ENCODE data around the gene ASCL5.

The ASCL5 gene

DNA sequence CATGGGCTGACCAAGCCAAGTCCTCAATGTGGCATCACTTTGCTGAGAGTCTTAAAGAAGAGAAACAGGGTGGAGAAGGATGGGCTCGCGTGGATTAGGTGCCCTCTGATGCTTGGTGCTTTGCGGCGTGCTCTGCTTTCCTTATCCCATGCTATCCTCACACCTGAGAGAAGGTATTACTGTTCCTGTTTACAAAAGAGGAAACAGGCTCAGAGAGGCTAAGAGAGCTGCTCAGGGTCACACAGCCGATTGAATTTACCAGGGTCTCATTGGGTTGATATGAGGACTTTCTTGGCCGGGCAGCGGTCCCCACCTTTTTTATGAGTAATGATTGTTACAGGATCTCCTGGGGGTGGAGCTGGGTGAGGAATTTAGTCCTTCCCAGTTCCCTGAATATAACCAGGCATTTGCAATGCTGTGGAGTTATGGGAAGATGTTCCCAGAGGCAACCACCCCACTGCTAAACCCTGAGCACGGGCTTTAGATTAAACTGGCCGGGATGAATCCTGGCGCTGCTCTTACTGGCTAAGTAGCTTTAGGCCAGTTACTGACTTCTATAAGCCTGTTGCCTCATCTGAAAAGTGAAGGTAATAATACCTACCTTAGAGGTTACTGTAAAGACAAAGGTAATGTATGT lies 4.5 kb downstream of the ASCL5 start:
- Histone ChIP-seq H3K27me3 (replicated peaks; ENCODE audit: control insufficient read depth, insufficient read depth, low read length) (no peaks in the 10 kb centered on the region; the same call in none of the 2 replicates), H3K4me3 (replicated peaks; ENCODE audit: low read depth, low read length) (no peak overlapping the region), H3K36me3 (ENCODE audit: control insufficient read depth, insufficient read depth, low read length) (no peaks in the 10 kb centered on the region)
- DNase-seq (ENCODE audit: extremely low read depth, insufficient read length), result no peak
- TF ChIP-seq, protein P1, sequence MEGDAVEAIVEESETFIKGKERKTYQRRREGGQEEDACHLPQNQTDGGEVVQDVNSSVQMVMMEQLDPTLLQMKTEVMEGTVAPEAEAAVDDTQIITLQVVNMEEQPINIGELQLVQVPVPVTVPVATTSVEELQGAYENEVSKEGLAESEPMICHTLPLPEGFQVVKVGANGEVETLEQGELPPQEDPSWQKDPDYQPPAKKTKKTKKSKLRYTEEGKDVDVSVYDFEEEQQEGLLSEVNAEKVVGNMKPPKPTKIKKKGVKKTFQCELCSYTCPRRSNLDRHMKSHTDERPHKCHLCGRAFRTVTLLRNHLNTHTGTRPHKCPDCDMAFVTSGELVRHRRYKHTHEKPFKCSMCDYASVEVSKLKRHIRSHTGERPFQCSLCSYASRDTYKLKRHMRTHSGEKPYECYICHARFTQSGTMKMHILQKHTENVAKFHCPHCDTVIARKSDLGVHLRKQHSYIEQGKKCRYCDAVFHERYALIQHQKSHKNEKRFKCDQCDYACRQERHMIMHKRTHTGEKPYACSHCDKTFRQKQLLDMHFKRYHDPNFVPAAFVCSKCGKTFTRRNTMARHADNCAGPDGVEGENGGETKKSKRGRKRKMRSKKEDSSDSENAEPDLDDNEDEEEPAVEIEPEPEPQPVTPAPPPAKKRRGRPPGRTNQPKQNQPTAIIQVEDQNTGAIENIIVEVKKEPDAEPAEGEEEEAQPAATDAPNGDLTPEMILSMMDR (IDR thresholded peaks at IDR 0.05; ENCODE audit: insufficient read depth, low read length, poor library complexity, severe bottlenecking), result no peak

GRCh38 chr1:201119206-201120197 lies 7.5 kb downstream of the ASCL5 start:
- Histone ChIP-seq H3K4me3 (replicated peaks; ENCODE audit: low read depth, low read length) (no peak overlapping the region), H3K27me3 (replicated peaks; ENCODE audit: control insufficient read depth, insufficient read depth, low read length) (no peaks in the 10 kb centered on the region; the same call in 1 of the 2 replicates), H3K36me3 (ENCODE audit: control insufficient read depth, insufficient read depth, low read length) (no peaks in the 10 kb centered on the region)
- TF ChIP-seq, protein P1 (IDR thresholded peaks at IDR 0.05; ENCODE audit: insufficient read depth, low read length, poor library complexity, severe bottlenecking), result peak; percentile 82
- no peak for DNase-seq (ENCODE audit: extremely low read depth, insufficient read length)

- no peaks in the 10 kb centered on the region for H3K36me3 ChIP-seq (ENCODE audit: control insufficient read depth, insufficient read depth, low read length)
- no peak overlapping the region for H3K4me3 ChIP-seq (replicated peaks; ENCODE audit: low read depth, low read length)
- H3K27me3 ChIP-seq (replicated peaks; ENCODE audit: control insufficient read depth, insufficient read depth, low read length), result no peaks in the 10 kb centered on the region; the same call in 1 of the 2 replicates
- TF ChIP-seq, protein P1 (IDR thresholded peaks at IDR 0.05; ENCODE audit: insufficient read depth, low read length, poor library complexity, severe bottlenecking), result no peak
- no peak for DNase-seq (ENCODE audit: extremely low read depth, insufficient read length)
Measured at GRCh38 chr1:201116091-201116490, 10.9 kb downstream of the ASCL5 start.

GRCh38 chr1:201115390-201115937 lies 11.5 kb downstream of the ASCL5 start:
- DNase-seq (ENCODE audit: extremely low read depth, insufficient read length), result no peak
- TF ChIP-seq, protein P1 (IDR thresholded peaks at IDR 0.05; ENCODE audit: insufficient read depth, low read length, poor library complexity, severe bottlenecking), result no peak
- Histone ChIP-seq H3K4me3 (replicated peaks; ENCODE audit: low read depth, low read length) (no peak overlapping the region), H3K27me3 (replicated peaks; ENCODE audit: control insufficient read depth, insufficient read depth, low read length) (no peaks in the 10 kb centered on the region; the same call in 1 of the 2 replicates), H3K36me3 (ENCODE audit: control insufficient read depth, insufficient read depth, low read length) (no peaks in the 10 kb centered on the region)

DNA sequence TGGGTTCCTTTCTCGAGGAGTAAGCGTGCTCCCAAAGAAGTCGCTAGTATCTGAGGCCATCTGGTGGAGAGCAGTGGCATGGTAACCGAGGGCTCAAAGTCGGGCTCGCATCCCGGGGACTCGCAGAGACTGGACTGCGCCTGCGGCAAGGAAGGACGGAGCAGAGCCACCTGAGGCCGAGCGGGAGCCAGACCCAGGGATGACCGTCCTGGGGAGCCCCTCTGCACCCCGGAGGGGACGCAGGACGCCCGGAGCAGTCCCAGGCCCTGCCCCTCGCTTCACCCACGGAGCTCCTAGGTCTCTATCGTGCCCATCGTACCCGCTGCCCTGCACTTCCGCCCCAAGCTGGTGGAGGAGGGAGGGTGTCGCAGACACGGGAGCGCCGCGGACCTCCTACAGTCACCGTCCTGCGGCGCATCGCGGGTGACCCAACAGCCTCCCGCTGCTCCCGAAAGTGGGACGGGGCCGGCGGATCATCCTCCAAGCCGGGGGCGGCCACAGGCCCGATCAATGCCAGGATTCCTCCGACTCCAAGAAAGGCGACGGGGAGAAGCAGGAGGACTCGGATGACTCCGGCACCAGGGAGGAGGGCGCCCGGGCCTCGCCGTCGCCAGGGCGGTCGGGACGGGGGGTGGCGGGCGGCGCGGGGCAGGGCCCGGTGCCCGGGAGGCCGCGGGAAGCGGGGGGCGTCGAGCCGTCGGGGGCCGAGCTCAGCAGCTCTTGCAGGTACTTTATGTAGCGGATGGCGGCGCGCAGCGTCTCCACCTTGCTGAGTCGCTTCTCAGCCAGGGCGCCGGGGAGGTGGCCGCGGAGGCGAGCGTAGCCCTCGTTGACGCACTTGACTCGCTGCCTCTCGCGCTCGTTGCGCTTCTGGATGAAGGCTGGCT lies 12.5 kb downstream of the ASCL5 start:
- TF ChIP-seq, protein P1 (IDR thresholded peaks at IDR 0.05; ENCODE audit: insufficient read depth, low read length, poor library complexity, severe bottlenecking), result peak; percentile 78
- Histone ChIP-seq H3K36me3 (ENCODE audit: control insufficient read depth, insufficient read depth, low read length) (no peaks in the 10 kb centered on the region), H3K27me3 (replicated peaks; ENCODE audit: control insufficient read depth, insufficient read depth, low read length) (no peaks in the 10 kb centered on the region; the same call in 1 of the 2 replicates), H3K4me3 (replicated peaks; ENCODE audit: low read depth, low read length) (peak overlapping the region; percentile 33)
- peak; percentile 67 for DNase-seq (ENCODE audit: extremely low read depth, insufficient read length)

Data from GM06990 (cell line).